Measurements from ENCODE around the gene NACC1.

GRCh38 chr19:13176345-13176744 lies 58.3 kb downstream of the NACC1 start:
- no peak for TF ChIP-seq POLR2A (IDR thresholded peaks at IDR 0.05)
- no peak for TF ChIP-seq CTCF (IDR thresholded peaks at IDR 0.05)
- no peak for TF ChIP-seq POLR2AphosphoS5 (IDR thresholded peaks at IDR 0.05)
- no peak for TF ChIP-seq EP300 (IDR thresholded peaks at IDR 0.05)
